H1 (cell line): ENCODE data around the gene TMPRSS11B. TPM values are rescaled to one million over a fixed set of nuclear protein-coding genes. Genes with fewer than 3 reads are reported as not detected.

Source experiments
- CTCF ChIA-PET: fragments of 300-600 bp; sonication (Branson Sonifier 250); formaldehyde crosslinking; loops from one replicate; lab custom pipeline; 2021; ENCODE audit not compliant: partially characterized antibody; lab: Charles Lee
- POLR2A ChIA-PET: fragments of 300-600 bp; sonication (Branson Sonifier 250); formaldehyde crosslinking; loops from one replicate; lab custom pipeline; 2021; ENCODE audit warnings: inconsistent platforms; ENCODE audit not compliant: partially characterized antibody; lab: Charles Lee
- DNase-seq, 2 experiments: peaks; one replicate each; pipeline versions ENCODE4 v3.0.0 to v3.0.0-alpha.2; 2010 to 2022; ENCODE audit warnings: low spot score in 2 of 2, low read depth in 1 of 2, mixed read lengths in 1 of 2
- FAIRE-seq: peaks from 2 replicates; lab custom pipeline; 2011; peaks lifted over from hg19 to GRCh38; lab: Jason Lieb, UNC
- H2AFZ ChIP-seq: 2 replicates; pipeline ENCODE4 v1.8.1; 2012; ENCODE audit warnings: low read length, inconsistent platforms
- H2AK5ac ChIP-seq: 2 replicates; pipeline ENCODE4 v1.6.1; 2013; ENCODE audit warnings: low read depth, low read length
- H2BK120ac ChIP-seq: replicated peaks from 2 replicates; pipeline ENCODE3; 2013; ENCODE audit warnings: low read depth, low read length, inconsistent platforms
- H2BK12ac ChIP-seq: 2 replicates; pipeline ENCODE4 v1.6.1; 2013; ENCODE audit warnings: low read depth, low read length
- H2BK15ac ChIP-seq: 2 replicates; pipeline ENCODE4 v1.6.1; 2013; ENCODE audit warnings: low read length
- H2BK20ac ChIP-seq: 2 replicates; pipeline ENCODE4 v1.6.1; 2013; ENCODE audit warnings: low read length
- H2BK5ac ChIP-seq: 2 replicates; pipeline ENCODE4 v1.6.1; 2013; ENCODE audit warnings: low read depth, low read length
- H3K14ac ChIP-seq: 2 replicates; pipeline ENCODE4 v1.6.1; 2013; ENCODE audit warnings: inconsistent platforms; ENCODE audit not compliant: insufficient read length
- H3K18ac ChIP-seq: 2 replicates; pipeline ENCODE4 v1.6.1; 2013; ENCODE audit warnings: low read length; ENCODE audit errors: extremely low read depth
- H3K23ac ChIP-seq: 2 replicates; pipeline ENCODE4 v1.6.1; 2013; ENCODE audit warnings: inconsistent platforms; ENCODE audit not compliant: insufficient read length
- H3K23me2 ChIP-seq: 2 replicates; pipeline ENCODE4 v1.6.1; 2013; ENCODE audit warnings: low read depth, low read length
- H3K27ac ChIP-seq: 2 replicates; pipeline ENCODE4 v1.6.1; 2011; ENCODE audit warnings: low read depth, low read length, inconsistent platforms
- H3K27me3 ChIP-seq, 4 experiments: replicated peaks in 1 of 4; 1 replicate in 1 of 4; 2 replicates in 3 of 4; pipeline versions ENCODE4 v1.6.1 to v1.8.1; 2011 to 2013; ENCODE audit warnings: low read length in 3 of 4, mild to moderate bottlenecking in 3 of 4, inconsistent platforms in 2 of 4, mixed read lengths in 2 of 4, moderate library complexity in 1 of 4; ENCODE audit not compliant: control insufficient read depth in 3 of 4, insufficient read depth in 3 of 4; ENCODE audit errors: extremely low read depth in 1 of 4
- H3K36me3 ChIP-seq, 4 experiments: 2 replicates each; pipeline versions ENCODE4 v1.6.1 to v1.8.1; 2011 to 2013; ENCODE audit warnings: mild to moderate bottlenecking in 4 of 4, low read length in 3 of 4, moderate library complexity in 2 of 4, control low read depth in 1 of 4, inconsistent platforms in 1 of 4; ENCODE audit not compliant: insufficient read depth in 4 of 4, control insufficient read depth in 2 of 4
- H3K4ac ChIP-seq: replicated peaks from 2 replicates; pipeline ENCODE3; 2013; ENCODE audit warnings: low read length, low read depth, mixed read lengths, inconsistent platforms; ENCODE audit not compliant: insufficient read length
- H3K4me1 ChIP-seq, 4 experiments: replicated peaks in 1 of 4; 1 replicate in 1 of 4; 2 replicates in 3 of 4; pipeline versions ENCODE4 v1.6.1 to v1.8.1; 2011 to 2013; ENCODE audit warnings: low read length in 3 of 4, inconsistent platforms in 2 of 4, mixed read lengths in 1 of 4; ENCODE audit not compliant: insufficient read depth in 4 of 4, control insufficient read depth in 3 of 4
- H3K4me2 ChIP-seq, 2 experiments: 2 replicates each; pipeline versions ENCODE4 v1.6.1 to v1.8.1; 2011 to 2013; ENCODE audit warnings: low read depth in 2 of 2, low read length in 2 of 2, control low read depth in 1 of 2, inconsistent platforms in 1 of 2, mild to moderate bottlenecking in 1 of 2; ENCODE audit not compliant: insufficient read depth in 1 of 2
- H3K4me3 ChIP-seq, 4 experiments: fragments of 200-600, 300-600 bp in 1 of 4; sonication (generic), shearing (Covaris generic), sonication (Bioruptor Twin) in 1 of 4; 2 replicates each; pipeline versions ENCODE4 v1.5.1 to v1.8.1; 2011 to 2016; ENCODE audit warnings: low read length in 4 of 4, low read depth in 3 of 4, control low read depth in 2 of 4, inconsistent platforms in 2 of 4, mild to moderate bottlenecking in 2 of 4, mixed read lengths in 1 of 4, moderate library complexity in 1 of 4; ENCODE audit not compliant: insufficient read depth in 2 of 4; ENCODE audit errors: extremely low read depth in 1 of 4
- H3K56ac ChIP-seq: replicated peaks from 2 replicates; pipeline ENCODE3; 2013; ENCODE audit warnings: low read depth, mild to moderate bottlenecking, mixed read lengths, low read length, inconsistent platforms; ENCODE audit not compliant: insufficient read length
- H3K79me1 ChIP-seq: 2 replicates; pipeline ENCODE4 v1.6.1; 2013; ENCODE audit warnings: low read depth, low read length, control low read depth
- H3K79me2 ChIP-seq, 2 experiments: 2 replicates each; pipeline versions ENCODE4 v1.6.1 to v1.8.1; 2012 to 2013; ENCODE audit warnings: low read length in 2 of 2, mild to moderate bottlenecking in 2 of 2, inconsistent platforms in 1 of 2; ENCODE audit not compliant: insufficient read depth in 2 of 2, control insufficient read depth in 1 of 2
- H3K9ac ChIP-seq, 4 experiments: replicated peaks in 1 of 4; 1 replicate in 1 of 4; 2 replicates in 3 of 4; pipeline versions ENCODE4 v1.6.1 to v1.8.1; 2011 to 2013; ENCODE audit warnings: low read depth in 3 of 4, low read length in 3 of 4, control low read depth in 2 of 4, mild to moderate bottlenecking in 2 of 4, moderate library complexity in 2 of 4, inconsistent platforms in 1 of 4; ENCODE audit errors: extremely low read depth in 1 of 4
- H3K9me3 ChIP-seq, 2 experiments: 2 replicates each; pipeline versions ENCODE4 v1.6.1 to v1.8.1; 2012 to 2013; ENCODE audit warnings: mild to moderate bottlenecking in 2 of 2, moderate library complexity in 2 of 2, control low read depth in 1 of 2, inconsistent platforms in 1 of 2, low read depth in 1 of 2, low read length in 1 of 2, mixed read lengths in 1 of 2; ENCODE audit not compliant: insufficient read depth in 2 of 2
- H4K20me1 ChIP-seq, 2 experiments: replicated peaks in 1 of 2; 2 replicates each; pipeline versions ENCODE3 to v1.8.1; 2011 to 2013; ENCODE audit warnings: inconsistent platforms in 2 of 2, low read length in 2 of 2, mild to moderate bottlenecking in 1 of 2; ENCODE audit not compliant: insufficient read depth in 2 of 2, control insufficient read depth in 1 of 2
- H4K5ac ChIP-seq: 2 replicates; pipeline ENCODE4 v1.6.1; 2013; ENCODE audit warnings: low read length, low read depth, mixed read lengths, inconsistent platforms; ENCODE audit not compliant: insufficient read length
- H4K8ac ChIP-seq: 2 replicates; pipeline ENCODE4 v1.8.0; 2013; ENCODE audit warnings: mild to moderate bottlenecking, moderate library complexity, low read length, inconsistent platforms; ENCODE audit not compliant: insufficient read depth; ENCODE audit errors: extremely low read depth
- H4K91ac ChIP-seq: replicated peaks from 2 replicates; pipeline ENCODE3; 2013; ENCODE audit warnings: low read length, mixed read lengths, inconsistent platforms; ENCODE audit not compliant: insufficient read length
- ATF2 ChIP-seq: IDR thresholded peaks from 2 replicates; pipeline ENCODE4 v1.6.1; 2012; ENCODE audit warnings: low read length, inconsistent platforms
- BCL11A ChIP-seq, 2 experiments: IDR thresholded peaks; one replicate each; pipeline ENCODE4 v1.6.1; 2011; ENCODE audit warnings: low read depth in 2 of 2, low read length in 2 of 2, mild to moderate bottlenecking in 2 of 2
- CBX8 ChIP-seq: fragments of 300-800, 300-1000 bp; sonication (generic); IDR thresholded peaks from 2 replicates; pipeline ENCODE4 v1.7.1; 2016; ENCODE audit warnings: low read depth, low read length, borderline replicate concordance
- CTCF ChIP-seq, 3 experiments: IDR thresholded peaks; 1 replicate in 2 of 3; 2 replicates in 1 of 3; pipeline versions ENCODE4 v1.5.1 to v1.6.1; 2011; ENCODE audit warnings: low read length in 3 of 3, mild to moderate bottlenecking in 3 of 3, inconsistent platforms in 2 of 3, low read depth in 1 of 3, moderate library complexity in 1 of 3; ENCODE audit not compliant: insufficient read depth in 1 of 3; ENCODE audit errors: control extremely low read depth in 1 of 3
- E2F6 ChIP-seq: IDR thresholded peaks from 2 replicates; pipeline ENCODE4 v1.6.1; 2012; ENCODE audit warnings: inconsistent platforms
- MAFK ChIP-seq: IDR thresholded peaks from 2 replicates; pipeline ENCODE4 v1.6.1; 2012; ENCODE audit warnings: low read depth, mild to moderate bottlenecking, improper control_type of control experiment, low read length
- SIN3A ChIP-seq, 2 experiments: IDR thresholded peaks in 1 of 2; conservative IDR thresholded peaks in 1 of 2; 2 replicates each; pipeline ENCODE4 v1.6.1; 2011 to 2012; ENCODE audit warnings: low read length in 2 of 2, improper control_type of control experiment in 1 of 2, low read depth in 1 of 2, mild to moderate bottlenecking in 1 of 2
- TAF1 ChIP-seq: IDR thresholded peaks from 2 replicates; pipeline ENCODE4 v1.6.1; 2011; ENCODE audit warnings: mild to moderate bottlenecking, low read depth, low read length
- YY1 ChIP-seq: IDR thresholded peaks from 2 replicates; pipeline ENCODE4 v1.6.1; 2011; ENCODE audit warnings: low read depth, mild to moderate bottlenecking, low read length
- WGBS, 2 experiments: shearing (Covaris generic) in 1 of 2; methylation state at CpG; one replicate each; pipeline versions ENCODE4 v1.1.6 to v1.1.7; 2013 to 2015; ENCODE audit warnings: low lambda C conversion rate in 2 of 2, mixed read lengths in 2 of 2, inconsistent platforms in 1 of 2, low coverage in 1 of 2, missing lambda C conversion rate in 1 of 2; ENCODE audit not compliant: insufficient replicate concordance in 2 of 2, insufficient coverage in 1 of 2, insufficient read length in 1 of 2; ENCODE audit errors: extremely low coverage in 1 of 2, missing lambda C conversion rate in 1 of 2; 5-methylcytosine and 5-hydroxymethylcytosine counted together
- polyA plus RNA-seq, 7 experiments: library from polyadenylated mRNA; depleted of rRNA in 3 of 7; stranded (reverse) in 5 of 7; unstranded in 2 of 7; fragments of >200 nt in 5 of 7; fragments of 200-250 nt in 2 of 7; gene quantifications; 1 replicate in 5 of 7; 2 replicates in 1 of 7; 4 replicates in 1 of 7; pipeline versions ENCODE4 v1.2.1 to v1.2.3, GENCODE V29; 2011 to 2013; ENCODE audit warnings: missing spikeins in 2 of 7, mixed read lengths in 2 of 7
- total RNA-seq: library from RNA; stranded (reverse); fragmentation: NEBNext Ultra II Directional; extraction: Animal tissue kit (Norgen Biotek cat#: 25700); gene quantifications from 2 replicates; pipeline ENCODE4 v1.2.1, GENCODE V29; 2021

Gene TMPRSS11B
- total and polyA plus RNA-seq, 2 of the 8 experiments (the other 6 are each of a cell fraction or from before 2014, with no cell fraction given): not detected

- no peak overlapping the region for H3K4ac ChIP-seq
- H3K9me3 ChIP-seq: no peaks in the 10 kb centered on the region
- ChIA-PET CTCF (no interaction called here), POLR2A (no interaction called here)
- H2BK5ac ChIP-seq: no peak overlapping the region
- H3K9ac ChIP-seq: no peak overlapping the region
- H3K79me1 ChIP-seq: no peaks in the 10 kb centered on the region
- H3K27ac ChIP-seq: no peak overlapping the region
- no peak overlapping the region for H3K14ac ChIP-seq
- no peak overlapping the region for H3K4me2 ChIP-seq
- H3K36me3 ChIP-seq: no peaks in the 10 kb centered on the region
- no peak overlapping the region for H3K4me3 ChIP-seq
- no peak for DNase-seq
- no peak overlapping the region for H2BK15ac ChIP-seq
- no peak overlapping the region for H4K5ac ChIP-seq
- H3K27me3 ChIP-seq: no peaks in the 10 kb centered on the region
- no peak overlapping the region for H2AFZ ChIP-seq
- H2BK12ac ChIP-seq: no peak overlapping the region
- no peak overlapping the region for H3K56ac ChIP-seq
- no peak overlapping the region for H4K8ac ChIP-seq
- H3K23ac ChIP-seq: no peak overlapping the region
- no peak overlapping the region for H2BK20ac ChIP-seq
- no peaks in the 10 kb centered on the region for H3K23me2 ChIP-seq
- no peak overlapping the region for H3K18ac ChIP-seq
- peaks cover 0 to 2% (median 0%) of the 10 kb centered on the region in 4 experiments; a peak in 1 of 7 replicates for H3K4me1 ChIP-seq
- no peaks in the 10 kb centered on the region for H4K20me1 ChIP-seq
- H2BK120ac ChIP-seq: no peak overlapping the region
- no peak for FAIRE-seq
- no peak overlapping the region for H4K91ac ChIP-seq
- WGBS, 2 experiments: 86% methylated on average over 2 of the region's 2 CpGs; no CpG with 5 or more reads in 1 of the 2 experiments
- H2AK5ac ChIP-seq: no peak overlapping the region
- no peaks in the 10 kb centered on the region for H3K79me2 ChIP-seq
- TF ChIP-seq CBX8: no peak
- no peak for TF ChIP-seq TAF1
- TF ChIP-seq CTCF (IDR thresholded peaks at IDR 0.05; ENCODE audit: control extremely low read depth in 1 of 3, insufficient read depth in 1 of 3, low read depth in 1 of 3, low read length in 3 of 3): no peak
- TF ChIP-seq ATF2: no peak
- TF ChIP-seq YY1: no peak
- TF ChIP-seq MAFK: no peak
- no peak for TF ChIP-seq E2F6
- no peak for TF ChIP-seq SIN3A (conservative IDR thresholded peaks at IDR 0.05 in 1 of 2, IDR thresholded peaks at IDR 0.05 in 1 of 2; ENCODE audit: low read depth in 1 of 2, low read length in 2 of 2)
- no peak for TF ChIP-seq BCL11A (IDR thresholded peaks at IDR 0.05; ENCODE audit: low read depth in 2 of 2, low read length in 2 of 2)
Measured at GRCh38 chr4:68283095-68283494, 37.6 kb upstream of the TMPRSS11B start.
